Measurements from ENCODE around the gene EXOSC9.

EXOSC9 gene

DNA sequence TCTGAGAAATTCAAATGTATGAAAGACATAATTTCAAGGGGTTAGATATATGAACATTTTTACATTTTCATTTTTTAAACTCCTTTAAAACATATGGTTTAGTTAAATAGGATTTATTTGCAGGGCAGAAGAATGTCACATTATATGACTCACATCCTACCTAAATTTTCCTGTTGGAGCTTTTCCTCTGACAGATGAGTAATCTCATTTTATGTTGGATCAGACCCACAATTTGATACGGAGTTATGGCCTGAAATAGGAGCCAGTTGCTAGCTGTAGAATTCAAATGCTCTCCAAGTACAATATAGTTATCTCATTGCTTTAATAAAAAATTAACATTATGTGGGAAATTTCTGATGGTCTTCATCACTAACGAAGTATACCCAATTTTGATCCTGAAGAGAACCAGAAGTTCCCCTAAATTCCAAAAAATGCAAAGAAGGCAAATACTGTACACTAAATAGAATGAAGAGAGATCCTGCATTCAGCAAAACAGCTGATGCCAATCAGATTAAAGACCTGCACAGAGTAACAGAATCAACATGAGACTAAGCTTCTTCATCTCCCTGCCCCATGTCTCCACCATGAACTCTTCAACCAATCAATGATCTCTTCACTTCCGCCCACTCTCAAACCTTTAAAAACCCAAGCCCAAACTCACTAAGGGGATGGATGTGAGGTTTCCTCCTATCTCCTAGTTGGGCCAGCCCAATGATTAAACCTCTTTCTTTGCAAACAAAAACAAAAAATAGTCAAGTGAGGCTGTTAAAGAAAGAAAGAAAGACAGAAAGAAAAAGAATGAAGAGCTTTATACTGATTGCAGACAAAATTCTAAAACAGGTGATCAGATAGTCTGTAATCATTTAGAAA, 10.9 kb upstream of the EXOSC9 start:
- DNase-seq = no peak

DNA sequence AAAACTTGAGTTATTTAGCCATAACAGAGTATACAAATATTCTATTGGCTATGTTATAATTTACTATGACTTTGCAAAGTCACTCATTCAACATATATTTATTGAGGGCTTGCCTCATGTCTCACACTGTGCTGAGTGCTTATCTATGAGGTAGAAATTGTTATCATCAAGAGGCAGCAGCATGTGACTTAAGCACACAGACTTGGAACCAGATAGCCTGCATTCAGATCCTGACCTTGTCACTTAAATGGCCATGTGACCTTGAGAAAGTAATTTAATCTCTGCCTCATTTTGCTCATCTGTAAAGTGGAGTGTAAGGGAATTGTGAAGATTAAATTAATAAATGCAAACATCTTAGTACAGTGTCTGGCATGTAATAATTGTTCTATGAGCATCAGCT, 10.1 kb upstream of the EXOSC9 start:
- no peak for DNase-seq

DNA sequence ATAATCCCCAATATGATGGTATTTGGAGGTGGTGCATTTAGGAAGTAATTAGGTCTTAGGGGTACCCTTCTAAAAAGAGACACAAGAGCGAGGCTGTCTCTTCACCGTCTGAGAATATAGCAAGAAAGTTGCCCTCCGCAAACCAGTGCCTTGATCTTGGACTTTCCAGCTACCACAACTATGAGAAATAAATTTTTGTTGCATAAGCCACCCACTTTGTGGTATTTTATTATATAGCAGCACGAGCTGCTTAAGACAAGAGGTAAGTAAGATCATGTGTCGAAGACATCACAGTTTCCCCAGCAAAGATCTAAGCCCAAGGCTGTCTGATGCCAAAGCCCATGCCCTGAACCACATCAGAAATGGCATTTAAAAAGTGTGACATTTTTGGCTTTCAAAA, 9.6 kb upstream of the EXOSC9 start:
- DNase-seq = no peak

DNA sequence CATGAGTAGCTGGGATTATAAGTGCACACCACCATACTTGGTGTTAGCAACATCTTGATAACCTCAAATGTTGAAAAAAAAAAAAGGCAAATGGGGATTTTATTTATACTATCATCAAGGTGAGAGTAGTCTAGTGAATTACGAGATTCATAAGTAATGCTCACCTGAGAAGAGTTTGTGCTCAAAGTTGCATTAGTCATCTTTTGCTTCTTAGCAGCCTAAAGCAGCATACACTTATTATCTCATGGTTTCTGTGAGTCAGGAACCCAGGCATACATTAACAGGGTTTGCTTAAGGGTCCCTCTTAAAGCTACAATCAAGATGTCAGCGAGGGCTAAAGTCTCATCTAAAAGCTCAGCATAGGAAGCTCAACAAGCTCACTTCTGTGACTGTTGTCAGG, 8.2 kb upstream of the EXOSC9 start:
- no peak for DNase-seq

DNA sequence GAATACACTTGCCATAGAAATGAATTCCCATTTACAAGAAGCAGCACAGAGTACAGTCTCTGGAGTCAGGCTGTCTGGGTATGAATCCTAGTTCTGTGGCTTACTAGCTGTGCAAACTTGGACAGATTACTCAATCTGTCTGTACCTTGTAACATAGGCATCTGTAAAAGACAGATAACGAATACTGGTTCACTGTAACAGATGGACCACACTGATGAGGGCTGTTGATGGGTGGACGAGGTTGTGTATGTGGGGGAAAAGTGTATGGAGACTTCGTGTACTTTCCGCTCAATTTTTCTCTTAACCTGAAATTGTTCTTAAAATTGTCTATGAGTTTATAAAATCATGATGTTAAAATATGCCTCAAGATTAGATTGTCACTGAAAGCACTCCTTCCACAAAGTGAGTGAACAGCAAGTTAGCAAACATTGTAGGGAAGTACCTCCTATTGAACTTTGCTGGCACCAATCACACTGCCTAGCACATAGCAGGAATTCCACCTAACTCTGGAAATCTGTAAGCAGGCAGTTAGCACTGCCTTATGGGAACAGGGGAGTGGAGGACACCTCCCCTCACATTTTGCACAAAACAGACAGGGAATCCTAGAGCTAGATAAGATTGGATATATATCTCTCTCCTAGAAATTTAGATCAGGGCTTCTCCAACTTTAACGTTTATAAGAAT, 6.5 kb upstream of the EXOSC9 start:
- DNase-seq = no peak

DNA sequence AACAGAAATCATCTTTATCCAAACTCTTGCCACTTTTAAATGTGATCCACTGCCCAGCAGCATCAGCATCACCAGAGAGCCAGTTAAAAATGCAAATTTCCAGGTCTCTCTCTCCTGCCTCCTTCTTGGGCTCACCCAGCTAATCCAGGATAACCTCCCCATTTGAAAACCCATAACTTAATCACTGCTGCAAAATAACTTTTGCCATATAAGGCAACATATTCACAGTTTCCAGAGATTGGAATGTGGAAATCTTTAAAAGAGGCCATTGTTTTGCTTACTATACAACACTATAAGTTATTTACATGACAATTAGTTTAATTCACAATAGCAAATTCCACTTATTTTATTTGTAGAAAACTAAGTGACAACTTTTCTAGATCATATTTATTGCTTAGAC, 4.8 kb upstream of the EXOSC9 start:
- DNase-seq = no peak

DNA sequence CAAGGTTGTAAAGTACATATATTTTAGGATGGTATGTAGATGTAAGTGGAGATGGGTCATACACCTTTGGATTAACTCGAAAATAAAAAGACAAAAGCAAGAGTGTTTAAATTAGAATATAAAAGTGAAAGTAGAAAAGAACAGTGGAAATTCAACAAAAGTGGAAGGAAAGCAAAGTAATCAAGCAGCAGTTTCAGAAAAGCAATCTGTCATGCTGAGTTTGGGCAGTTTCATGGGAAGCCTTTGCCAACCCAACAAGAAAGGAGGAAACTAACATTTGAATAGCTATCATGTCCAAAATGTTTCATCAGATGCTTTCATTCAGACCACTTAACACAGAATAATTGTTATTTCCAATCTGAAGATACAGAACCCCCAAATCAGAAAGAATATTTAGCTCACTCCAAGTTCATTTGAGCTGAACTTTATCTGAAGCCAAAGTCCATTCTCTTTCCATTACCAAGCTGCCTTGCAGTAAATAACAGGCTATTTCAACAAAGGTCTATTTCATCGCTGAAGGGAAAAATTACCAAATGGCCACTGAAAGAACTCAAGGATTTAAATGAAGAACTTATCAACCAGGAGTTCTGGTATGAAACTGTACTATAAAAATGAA, 1.8 kb upstream of the EXOSC9 start:
- DNase-seq = no peak

DNA sequence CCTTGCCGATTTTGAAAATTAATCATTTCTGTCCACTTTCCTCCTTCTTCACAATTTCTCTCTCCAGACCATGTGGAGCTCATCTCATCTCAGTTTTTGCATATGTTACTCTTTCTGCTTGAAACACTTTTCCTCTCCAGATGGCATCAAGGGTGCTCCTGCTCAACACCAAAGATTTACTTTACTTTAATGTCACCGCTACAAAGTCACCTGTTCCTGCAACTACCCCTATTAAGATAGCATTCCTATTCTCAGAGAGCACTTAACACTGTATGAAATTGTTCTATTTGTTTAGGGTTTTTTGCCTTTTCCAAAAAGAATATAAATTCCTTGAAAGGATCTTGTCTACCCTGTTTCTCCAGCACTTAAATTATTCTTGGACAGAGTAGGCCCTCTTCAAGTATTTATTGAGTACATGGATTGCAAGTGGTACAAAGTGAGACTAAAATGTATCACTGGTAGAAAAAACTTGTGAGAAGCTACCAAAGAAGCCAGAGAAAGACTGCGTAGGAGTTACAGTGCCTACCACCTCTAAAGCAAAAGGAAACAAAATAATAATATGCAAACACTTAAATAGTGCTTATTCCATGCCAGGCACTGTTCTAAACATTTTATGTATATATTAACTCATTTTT, 1.1 kb upstream of the EXOSC9 start:
- DNase-seq = no peak

DNA sequence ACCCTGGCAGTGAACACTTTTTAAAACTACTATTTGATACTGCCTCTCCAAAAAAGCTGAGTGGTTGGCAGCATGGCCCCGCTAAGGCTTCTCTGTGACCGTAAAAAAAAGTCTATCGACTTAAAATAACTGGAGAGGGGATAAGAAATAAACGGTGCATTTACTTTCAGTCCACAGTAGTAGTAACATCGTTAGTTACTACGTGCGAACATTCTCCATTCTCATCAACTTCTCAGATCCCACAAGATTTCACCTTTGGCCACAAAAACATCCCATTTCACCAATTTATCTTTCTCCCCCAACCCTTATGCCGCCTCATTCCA, 524 bp upstream of the EXOSC9 start:
- DNase-seq = no peak

DNA sequence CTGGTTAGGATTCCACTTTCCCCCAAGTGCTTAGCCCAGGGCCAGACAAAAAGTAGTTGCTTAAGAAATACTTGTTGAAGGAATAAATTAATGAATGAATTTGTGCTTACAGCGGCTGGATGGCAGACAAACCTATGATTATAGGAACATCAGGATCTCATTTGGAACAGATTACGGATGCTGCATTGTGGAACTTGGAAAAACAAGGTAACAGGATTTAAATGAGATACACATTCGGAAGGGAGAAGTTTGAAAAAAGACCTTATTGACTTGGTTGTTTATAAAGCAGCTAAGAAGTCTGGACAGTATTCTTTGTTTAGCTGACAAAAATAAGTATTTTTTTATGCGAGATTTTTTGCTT, 572 bp downstream of the EXOSC9 start:
- DNase-seq = no peak

DNA sequence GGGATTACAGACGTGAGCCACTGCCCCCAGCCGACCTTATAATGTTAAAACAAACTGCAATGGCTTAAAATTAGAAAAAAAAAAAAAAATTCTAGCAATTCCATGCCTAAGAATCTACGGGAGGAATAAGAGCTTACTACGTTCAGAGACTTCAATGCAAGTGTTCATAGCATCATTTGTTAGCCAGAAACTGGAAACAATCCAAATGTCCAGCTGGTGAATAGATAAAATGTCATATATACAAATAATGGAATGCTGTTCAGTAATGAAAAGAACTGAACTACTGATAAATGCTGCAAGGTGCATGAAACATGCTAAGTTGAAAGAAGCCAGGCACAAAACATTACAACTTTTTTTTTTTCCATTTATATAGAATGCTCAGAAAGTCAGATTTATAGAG, 5.3 kb downstream of the EXOSC9 start:
- DNase-seq = no peak

DNA sequence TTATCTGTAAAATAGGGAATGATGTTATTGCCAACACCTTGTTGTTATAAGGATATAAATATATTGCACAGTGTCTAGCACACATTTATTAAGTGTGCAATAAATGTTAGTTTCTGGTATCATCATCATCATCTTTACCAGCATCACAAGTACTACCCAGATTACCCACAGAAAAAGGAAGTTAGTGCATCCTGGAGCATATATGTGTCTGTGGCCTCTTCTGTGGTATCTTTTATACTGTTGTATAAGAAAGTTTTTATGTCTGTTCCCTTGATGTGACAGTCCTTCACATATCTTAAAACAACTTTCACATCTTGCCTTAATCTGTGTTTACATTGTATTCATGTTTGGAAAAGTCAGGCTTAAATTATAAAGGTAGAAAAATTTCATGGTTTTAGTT, 10.0 kb downstream of the EXOSC9 start:
- DNase-seq = no peak

DNA sequence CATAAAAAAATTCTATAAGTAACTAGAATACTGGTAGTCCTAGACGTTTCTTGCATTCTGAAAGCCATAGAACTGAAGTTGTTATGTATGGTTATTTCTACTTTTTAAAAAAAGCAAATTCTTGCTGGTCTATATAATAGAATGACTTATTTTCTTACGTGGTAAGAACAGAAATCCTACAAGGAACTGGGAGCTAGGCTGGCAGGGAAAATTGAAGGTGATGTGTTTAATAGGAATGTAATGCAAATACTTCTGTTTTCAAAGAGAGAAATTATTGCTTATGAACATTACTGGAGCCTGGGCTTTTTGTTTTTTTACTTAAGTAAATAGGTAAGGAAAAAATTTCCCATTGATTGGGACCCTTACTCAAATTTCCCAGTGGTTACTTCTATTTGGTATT, 13.6 kb downstream of the EXOSC9 start:
- DNase-seq = no peak

DNA sequence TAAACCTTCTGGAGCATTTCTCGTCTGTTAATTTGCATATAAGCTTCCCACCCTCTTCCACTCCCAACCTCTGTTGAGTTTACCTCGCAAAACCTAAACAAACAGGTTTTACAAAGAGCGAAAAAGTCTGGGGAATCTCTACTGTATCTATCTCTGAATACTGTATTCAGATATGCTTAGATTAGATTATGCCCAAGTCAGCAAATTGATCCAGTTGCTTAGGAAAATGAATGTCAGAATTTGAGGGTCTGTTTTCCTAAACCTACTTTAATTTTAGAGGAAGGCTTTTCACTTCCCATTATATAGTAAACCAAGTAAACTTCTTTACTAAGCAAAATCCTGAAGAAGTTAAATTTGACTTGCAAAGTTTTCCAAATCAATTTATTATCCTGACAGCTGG, 15.9 kb downstream of the EXOSC9 start:
- peak; percentile 30 to 32 for DNase-seq

DNA sequence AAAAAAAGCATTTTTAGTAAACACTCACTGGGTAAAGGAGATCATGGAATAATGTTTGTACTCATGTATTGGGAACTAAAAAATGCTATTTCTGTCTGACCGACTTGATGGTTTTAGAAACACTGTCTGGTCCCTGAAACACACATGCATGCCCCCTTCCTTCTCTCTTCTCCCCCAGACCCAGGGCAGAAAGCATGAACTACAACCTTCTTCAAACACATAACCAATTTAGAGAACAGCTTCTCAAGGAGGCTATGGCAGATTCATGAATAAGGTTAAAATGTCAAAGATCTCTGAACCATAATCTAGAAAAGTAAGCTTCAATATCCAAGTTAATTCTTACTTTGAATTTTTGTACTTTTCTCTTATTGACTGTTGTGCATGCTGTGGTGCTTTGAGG, 16.6 kb downstream of the EXOSC9 start:
- no peak for DNase-seq

DNA sequence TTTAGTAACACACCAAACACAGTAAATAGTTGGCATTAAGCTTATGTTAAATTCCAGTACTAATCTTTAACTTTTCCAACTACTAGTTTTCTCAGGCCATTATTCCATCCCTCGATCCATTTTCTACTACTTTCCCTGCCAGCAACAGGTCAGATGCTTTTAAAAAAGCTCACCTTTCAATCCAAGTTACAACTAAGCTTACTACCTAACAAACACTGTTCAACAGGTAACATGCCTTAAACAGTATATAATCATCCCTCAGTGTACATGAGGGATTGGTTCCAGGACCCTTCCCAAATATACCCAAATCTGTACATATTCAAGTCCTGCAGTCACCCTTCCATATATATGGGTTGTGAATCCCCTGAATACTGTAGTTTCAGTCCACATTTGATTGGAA, 17.1 kb downstream of the EXOSC9 start:
- no peak for DNase-seq

DNA sequence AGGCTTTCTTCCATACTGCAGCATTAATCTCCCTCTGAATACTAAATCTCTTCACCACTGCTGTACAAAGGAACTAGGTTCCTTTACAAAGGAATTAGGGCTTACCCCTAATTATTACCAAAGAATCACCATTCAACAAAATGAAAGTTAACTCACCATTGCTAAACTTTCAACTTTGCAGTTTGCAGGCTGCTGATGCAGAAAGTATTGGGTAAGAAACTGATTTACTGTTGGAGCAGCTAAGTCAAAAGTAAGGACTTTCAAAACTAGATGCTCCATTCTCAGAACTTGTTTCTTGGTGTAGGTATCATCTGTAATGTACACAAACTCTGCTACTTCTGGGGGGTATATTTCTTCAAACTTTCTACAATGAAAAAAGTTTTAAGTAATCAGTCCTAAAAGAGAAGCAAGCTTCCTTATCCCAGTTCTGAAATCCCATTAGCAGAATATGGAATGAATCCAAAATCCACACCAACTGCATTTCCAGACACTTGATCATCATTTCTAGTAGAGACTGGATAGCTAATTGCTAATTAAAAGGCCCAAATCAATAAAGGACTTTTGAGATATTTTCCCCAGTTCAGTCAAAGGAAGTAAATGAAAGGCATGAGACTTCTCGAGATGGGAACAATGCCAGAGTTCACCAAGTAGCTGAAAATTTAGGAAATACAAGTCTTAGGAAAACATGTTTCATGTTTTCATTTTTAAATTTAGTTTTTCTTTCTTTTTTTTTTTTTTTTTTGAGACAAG, 18.3 kb downstream of the EXOSC9 start:
- no peak for DNase-seq

DNA sequence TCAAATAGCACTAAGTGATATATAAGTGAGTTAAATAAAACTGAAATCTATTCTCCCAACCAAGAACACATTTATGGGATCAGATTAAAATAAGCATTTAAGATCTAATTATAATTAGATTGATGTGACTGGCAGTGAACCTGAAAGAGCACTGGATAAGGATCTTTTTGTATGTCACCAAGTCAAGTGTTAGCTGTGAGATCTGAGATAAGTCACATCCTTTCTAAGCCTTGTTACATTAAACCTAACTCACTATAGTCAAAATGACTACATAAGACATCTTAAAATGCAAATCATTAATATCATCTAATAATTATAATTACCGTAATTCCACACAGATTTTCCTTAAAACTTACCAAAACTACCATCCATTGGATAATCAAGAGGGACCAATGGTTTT, 20.9 kb downstream of the EXOSC9 start:
- DNase-seq = no peak

DNA sequence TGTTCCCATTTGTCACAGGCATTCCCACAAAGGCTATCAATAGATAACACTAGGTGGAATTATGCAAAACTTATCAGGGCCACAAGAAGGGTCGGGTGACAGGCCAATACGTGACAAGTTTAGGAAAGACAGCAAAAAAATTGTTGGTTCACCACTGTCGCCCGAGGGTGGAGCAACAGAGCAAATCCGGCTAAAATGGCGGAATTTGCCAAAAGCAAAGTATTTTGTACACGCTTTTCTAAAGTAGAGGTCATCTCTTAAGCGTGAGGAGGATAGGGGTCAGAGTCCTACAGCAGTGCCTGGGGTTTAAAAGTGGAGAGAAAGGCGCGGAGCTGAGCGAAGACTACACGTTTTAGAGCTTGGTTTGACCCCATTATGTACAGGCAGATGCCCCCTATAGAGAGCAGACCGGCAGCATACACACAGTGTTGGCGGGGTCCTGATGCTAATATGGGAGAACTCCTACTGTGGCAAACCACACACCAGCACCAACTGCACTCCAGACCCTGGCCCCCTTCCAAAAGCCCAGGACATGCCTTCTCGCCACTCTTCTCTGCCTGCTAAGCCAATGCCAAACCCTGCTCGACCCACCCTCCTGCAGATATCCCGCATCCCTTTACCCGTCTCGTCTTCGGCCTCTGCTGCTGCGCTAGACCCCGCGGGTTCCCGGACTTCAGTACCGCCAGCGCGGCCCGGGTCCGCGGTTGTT, 21.8 kb downstream of the EXOSC9 start:
- DNase-seq = peak; percentile 42 to 44

DNA sequence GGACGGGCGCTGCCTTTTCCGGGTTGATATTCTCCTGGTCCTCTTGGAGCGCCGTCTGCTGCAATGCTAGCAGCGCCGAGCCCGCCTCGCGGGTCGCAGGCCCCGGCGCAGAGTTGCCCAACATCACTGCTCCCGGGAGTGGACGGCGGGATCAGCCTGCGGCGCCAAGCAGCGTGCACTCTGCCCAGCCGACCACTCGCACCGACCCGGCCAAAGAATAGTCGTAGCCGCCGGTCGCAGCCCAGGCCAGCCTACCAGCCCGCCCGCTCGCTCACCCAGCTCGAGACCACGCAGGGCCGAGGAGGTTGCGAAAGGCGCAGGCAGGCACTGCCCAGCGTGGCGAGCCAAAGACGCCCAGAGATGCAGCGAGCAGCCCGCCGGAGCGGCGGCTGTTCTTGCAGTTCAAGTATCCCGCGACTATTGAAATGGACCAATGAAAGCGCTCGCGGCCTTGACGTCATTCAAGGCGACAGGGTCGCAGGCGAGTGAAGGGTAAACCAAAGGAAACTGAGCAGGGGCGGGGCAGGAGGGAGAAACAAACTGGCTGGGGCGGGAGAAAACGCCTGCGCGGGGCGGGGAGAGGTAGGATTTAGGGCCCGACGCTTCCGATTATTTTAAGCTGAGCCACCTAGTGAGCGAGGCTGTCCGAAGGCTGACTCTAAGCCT, 22.5 kb downstream of the EXOSC9 start, which contains the start of gene CCNA2:
Gene CCNA2 (minus strand): TSS at position 379 of the 666 bp plus-strand sequence. CDS start 255 bp downstream, at position 124.
- peak; percentile 95 to 98 for DNase-seq

DNA sequence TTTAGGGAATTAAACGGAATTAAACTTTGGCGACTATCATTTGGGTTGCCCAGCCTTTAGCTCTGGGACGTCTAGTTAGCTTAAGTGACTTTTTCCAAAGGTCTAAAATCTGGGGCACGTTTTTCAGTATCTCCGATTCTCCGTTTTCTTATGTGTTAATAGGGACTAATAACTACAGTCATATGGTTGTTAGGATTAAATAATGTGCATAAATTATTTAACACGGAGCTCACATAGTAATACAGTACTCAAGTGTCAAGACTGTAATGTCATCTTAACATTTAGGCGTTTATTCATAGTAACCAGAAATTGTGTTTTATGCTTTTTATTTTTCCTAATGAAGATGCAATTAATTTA, 23.0 kb downstream of the EXOSC9 start:
- no peak for DNase-seq

DNA sequence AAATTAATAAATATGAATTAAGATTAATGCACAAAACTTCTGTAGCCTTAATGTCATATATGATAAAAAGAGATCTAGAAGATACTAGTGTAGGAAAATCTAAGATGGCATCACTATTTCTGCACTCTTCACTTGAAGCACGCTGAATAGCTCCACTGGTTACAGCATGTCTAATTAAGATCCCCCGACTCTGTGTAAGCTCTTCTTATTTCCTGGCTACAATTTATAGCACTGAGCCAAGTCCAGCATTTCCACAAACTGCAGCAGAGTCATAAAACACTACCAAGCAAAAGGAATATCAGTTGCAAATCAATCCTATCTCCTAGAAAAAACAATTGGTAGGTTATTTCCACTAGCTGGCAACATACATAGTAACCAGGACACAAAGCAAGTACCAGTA, 23.8 kb downstream of the EXOSC9 start:
- no peak for DNase-seq
